Measurements from ENCODE around the gene ERC2.

GRCh38 chr3:56458496-56459103 lies 9.7 kb downstream of the ERC2 start:
- TF ChIP-seq POLR2A (IDR thresholded peaks at IDR 0.05) (no peak), CTCF (IDR thresholded peaks at IDR 0.05) (no peak)

All from ovary (tissue), 3 donors.